Measurements from ENCODE around the gene DARS2. TPM values are rescaled to one million over a fixed set of nuclear protein-coding genes. Genes with fewer than 3 reads are reported as not detected.
"Not testable (repeated sequence)": the region's sequence is repeated elsewhere in the genome, so short reads cannot be mapped to it uniquely, and the experiment has no call there.

DARS2 gene
- total RNA-seq, 1 donor from 2014 or later = 26.0 TPM

- no peak for TF ChIP-seq CTCF (IDR thresholded peaks at IDR 0.05)
- Mint-ChIP-seq H3K27ac (no peak overlapping the region), H3K4me1 (no peaks in the 10 kb centered on the region), H3K9me3 (no peaks in the 10 kb centered on the region), H3K27me3 (no peaks in the 10 kb centered on the region), H3K36me3 (ENCODE audit: low read depth) (peaks cover 67% of the 10 kb centered on the region), H3K4me3 (no peak overlapping the region)
- intact Hi-C loops (cut with micrococcal nuclease) = no loop called here
- POLR2A ChIA-PET = interaction anchor here (0.7 to 0.8 kb wide), 2 partner anchors 19 to 1415 kb away, joined by 3 read pairs; no protein-coding TSS in a partner anchor
- ATAC-seq (ENCODE audit: low read depth) (no peak), DNase-seq (no peak)
- CTCF ChIA-PET = no interaction called here
These were observed 28.6 kb downstream of the DARS2 start for GRCh38 chr1:173853074-173853473.

DNA sequence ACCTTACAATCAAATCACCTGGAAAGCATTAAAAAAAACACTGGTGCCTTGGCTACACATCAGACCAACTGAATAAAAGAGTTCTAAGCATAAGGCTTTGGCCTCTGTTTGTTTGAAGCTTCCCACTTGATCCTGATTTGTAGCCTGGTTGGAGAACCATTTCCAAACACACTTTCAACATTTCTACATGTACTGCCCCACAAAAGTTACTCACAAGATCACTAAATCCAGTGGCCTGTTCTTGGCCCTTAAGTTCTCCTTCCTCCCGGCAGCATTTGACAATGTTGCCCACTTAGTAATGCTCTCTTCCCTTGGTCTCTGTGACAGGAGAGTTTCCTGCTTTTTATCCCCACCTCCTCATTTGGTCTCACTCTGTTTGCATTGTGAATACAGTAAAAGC lies 31.5 kb downstream of the DARS2 start:
- H3K4me3 Mint-ChIP-seq = no peak overlapping the region
- H3K9me3 Mint-ChIP-seq = no peaks in the 10 kb centered on the region
- ChIA-PET POLR2A (interaction anchor here (1.4 kb wide), 1 partner anchor 10 kb away, joined by 5 read pairs; no protein-coding TSS in a partner anchor), CTCF (no interaction called here)
- no peak for TF ChIP-seq CTCF (IDR thresholded peaks at IDR 0.05)
- no peaks in the 10 kb centered on the region for H3K4me1 Mint-ChIP-seq
- H3K27ac Mint-ChIP-seq = no peak overlapping the region
- peaks cover 76% of the 10 kb centered on the region for H3K36me3 Mint-ChIP-seq (ENCODE audit: low read depth)
- ATAC-seq (ENCODE audit: low read depth) = no peak
- no peaks in the 10 kb centered on the region for H3K27me3 Mint-ChIP-seq
- DNase-seq = no peak
- intact Hi-C loops (cut with micrococcal nuclease) = no loop called here

DNA sequence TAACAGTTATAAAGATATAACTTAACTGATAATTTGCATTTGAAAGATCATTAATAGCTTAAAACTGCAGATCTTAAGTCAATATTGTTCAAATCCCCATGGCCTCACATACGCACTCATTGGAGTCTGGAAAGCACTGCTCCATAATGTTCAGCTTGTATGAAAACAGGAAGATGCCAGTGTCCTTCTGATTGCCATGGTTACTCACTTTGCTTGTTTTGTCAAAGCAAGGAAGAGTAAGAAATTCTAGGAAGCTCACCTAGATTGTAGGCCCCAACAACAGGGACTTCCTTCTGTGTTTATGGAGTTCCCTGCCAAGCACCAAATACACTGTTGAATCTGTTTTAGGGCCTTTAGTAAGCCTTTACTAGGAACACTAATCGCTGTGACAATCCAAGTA lies 32.4 kb downstream of the DARS2 start:
- DNase-seq = no peak
- POLR2A ChIA-PET = interaction anchor here (1.1 to 1.4 kb wide), 2 partner anchors 9 to 11 kb away, joined by 3 to 5 read pairs; partner anchors contain the start of genes GAS5 and ZBTB37
- H3K27ac Mint-ChIP-seq = no peak overlapping the region
- H3K27me3 Mint-ChIP-seq = no peaks in the 10 kb centered on the region
- no peak for TF ChIP-seq CTCF (IDR thresholded peaks at IDR 0.05)
- peaks cover under 1% of the 10 kb centered on the region for H3K4me1 Mint-ChIP-seq
- intact Hi-C loops (cut with micrococcal nuclease) = no loop called here
- H3K36me3 Mint-ChIP-seq (ENCODE audit: low read depth) = peaks cover 72% of the 10 kb centered on the region
- no peak for ATAC-seq (ENCODE audit: low read depth)
- H3K4me3 Mint-ChIP-seq = no peak overlapping the region
- CTCF ChIA-PET = no interaction called here
- no peaks in the 10 kb centered on the region for H3K9me3 Mint-ChIP-seq

DNA sequence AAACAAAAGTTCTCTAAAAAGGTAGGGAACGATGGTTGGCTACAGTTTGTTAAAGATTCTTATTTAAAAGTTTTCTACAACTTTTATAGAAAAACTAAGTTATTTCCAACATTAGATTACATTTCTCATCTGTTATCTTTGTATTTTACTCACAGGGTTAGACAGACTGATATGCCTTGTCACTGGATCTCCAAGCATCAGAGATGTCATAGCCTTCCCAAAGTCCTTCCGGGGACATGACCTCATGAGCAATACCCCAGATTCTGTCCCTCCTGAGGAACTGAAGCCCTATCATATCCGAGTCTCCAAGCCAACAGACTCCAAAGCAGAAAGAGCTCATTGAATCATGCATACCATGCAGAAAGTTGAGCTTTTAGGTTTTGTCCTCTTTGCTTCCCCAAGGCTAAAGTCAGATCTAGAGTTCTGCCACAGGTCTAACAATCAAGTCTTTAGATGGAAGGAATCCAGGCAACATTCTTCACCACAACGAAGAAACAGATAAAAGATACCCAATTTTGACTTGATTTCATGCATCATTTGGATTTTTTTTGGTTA lies 33.0 kb downstream of the DARS2 start:
- ChIA-PET POLR2A (interaction anchor here (0.8 to 1.4 kb wide), 3 partner anchors 8 to 11 kb away, joined by 3 to 5 read pairs (median 3); partner anchors contain the start of genes GAS5 and ZBTB37), CTCF (no interaction called here)
- Mint-ChIP-seq H3K36me3 (ENCODE audit: low read depth) (peaks cover 72% of the 10 kb centered on the region), H3K27ac (no peak overlapping the region), H3K9me3 (no peaks in the 10 kb centered on the region), H3K4me1 (peaks cover 4% of the 10 kb centered on the region), H3K4me3 (no peak overlapping the region), H3K27me3 (no peaks in the 10 kb centered on the region)
- intact Hi-C loops (cut with micrococcal nuclease) = no loop called here
- no peak for TF ChIP-seq CTCF (IDR thresholded peaks at IDR 0.05)
- ATAC-seq (ENCODE audit: low read depth) (no peak), DNase-seq (no peak)

DNA sequence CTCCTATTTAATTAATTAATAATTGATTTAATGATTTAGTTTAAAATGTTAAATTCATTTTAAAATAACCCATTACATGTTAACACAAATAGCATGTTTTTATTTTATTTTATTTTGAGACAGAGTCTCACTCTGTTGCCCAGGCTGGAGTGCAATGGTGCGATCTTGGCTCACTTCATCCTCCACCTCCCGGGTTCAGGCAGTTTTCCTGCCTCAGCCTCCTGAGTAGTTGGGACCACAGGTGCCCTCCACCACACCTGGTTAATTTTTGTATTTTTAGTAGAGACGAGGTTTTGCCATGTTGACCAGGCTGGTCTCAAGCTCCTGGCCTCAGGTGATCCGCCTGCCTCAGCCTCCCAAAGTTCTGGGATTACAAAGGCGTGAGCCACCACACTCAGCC lies 35.1 kb downstream of the DARS2 start:
- intact Hi-C loops (cut with micrococcal nuclease); CTCF ChIA-PET; H3K9me3 Mint-ChIP-seq; H3K4me3 Mint-ChIP-seq; H3K27ac Mint-ChIP-seq; ATAC-seq (ENCODE audit: low read depth); H3K27me3 Mint-ChIP-seq; DNase-seq: not testable (repeated sequence)
- peaks cover 73% of the 10 kb centered on the region for H3K36me3 Mint-ChIP-seq (ENCODE audit: low read depth)
- POLR2A ChIA-PET = interaction anchor here (1.3 to 2.0 kb wide), 2 partner anchors 8 to 9 kb away, joined by 3 to 13 read pairs; partner anchors contain the start of gene ZBTB37
- peaks cover 20% of the 10 kb centered on the region for H3K4me1 Mint-ChIP-seq

Measured in activated B cell treated with CpG ODN at 0.5 μM for 24 hours (primary cell).